Tongue (tissue), 2 donors: ENCODE data around the gene DKK2. TPM values are rescaled to one million over a fixed set of nuclear protein-coding genes. Genes with fewer than 3 reads are reported as not detected.

Source experiments
- DNase-seq: peaks from one replicate; pipeline ENCODE4 v3.0.0-alpha.2; 2015
- total RNA-seq: library from RNA; depleted of rRNA; stranded (reverse); fragments of >200 nt; gene quantifications from one replicate; pipeline ENCODE4 v1.2.3, GENCODE V29; 2014

The DKK2 gene
- total RNA-seq, 1 donor from 2014 or later: 21.2 TPM

- peak; percentile 40 for DNase-seq
Measured at GRCh38 chr4:107017443-107018343, 18.4 kb downstream of the DKK2 start.

GRCh38 chr4:107011312-107011711, 24.8 kb downstream of the DKK2 start:
- no peak for DNase-seq

GRCh38 chr4:107009196-107009968, 26.7 kb downstream of the DKK2 start:
- DNase-seq: no peak

GRCh38 chr4:107008115-107008514, 28.0 kb downstream of the DKK2 start:
- DNase-seq: no peak

GRCh38 chr4:107006218-107006617, 29.9 kb downstream of the DKK2 start:
- no peak for DNase-seq

- DNase-seq: peak; percentile 62
Measured at GRCh38 chr4:106996490-106996889, 39.6 kb downstream of the DKK2 start.

GRCh38 chr4:106993827-106994226, 42.3 kb downstream of the DKK2 start:
- no peak for DNase-seq

- DNase-seq: no peak
Measured at GRCh38 chr4:106987311-106987710, 48.8 kb downstream of the DKK2 start.

GRCh38 chr4:106986486-106986885, 49.6 kb downstream of the DKK2 start:
- DNase-seq: peak; percentile 21

GRCh38 chr4:106985830-106986229, 50.3 kb downstream of the DKK2 start:
- DNase-seq: no peak

GRCh38 chr4:106982711-106983211, 53.4 kb downstream of the DKK2 start:
- no peak for DNase-seq

- DNase-seq: no peak
Measured at GRCh38 chr4:106981431-106981830, 54.7 kb downstream of the DKK2 start.

GRCh38 chr4:106979476-106979875, 56.6 kb downstream of the DKK2 start:
- no peak for DNase-seq

GRCh38 chr4:106978046-106978774, 57.9 kb downstream of the DKK2 start:
- no peak for DNase-seq

GRCh38 chr4:106971636-106972035, 64.5 kb downstream of the DKK2 start:
- no peak for DNase-seq

GRCh38 chr4:106967892-106968291, 68.2 kb downstream of the DKK2 start:
- DNase-seq: no peak

- DNase-seq: peak; percentile 14
Measured at GRCh38 chr4:106953036-106953705, 82.9 kb downstream of the DKK2 start.

GRCh38 chr4:106951891-106952290, 84.2 kb downstream of the DKK2 start:
- no peak for DNase-seq

- no peak for DNase-seq
Measured at GRCh38 chr4:106941841-106942240, 94.3 kb downstream of the DKK2 start.

GRCh38 chr4:106930522-106930921, 105.6 kb downstream of the DKK2 start:
- no peak for DNase-seq

GRCh38 chr4:106929248-106929647, 106.9 kb downstream of the DKK2 start:
- no peak for DNase-seq

- peak; percentile 53 for DNase-seq
Measured at GRCh38 chr4:106914223-106914622, 121.9 kb downstream of the DKK2 start.
